HG03521 (cell line): Measurements from ENCODE around the gene MLF2.
A peak's percentile ranks its signal among the peaks of the same experiment; 100 is the strongest.
"Not testable (repeated sequence)": the region's sequence is repeated elsewhere in the genome, so short reads cannot be mapped to it uniquely, and the experiment has no call there.

Source experiments
- ATAC-seq: cut with Tn5 transposase; IDR thresholded peaks from one replicate; pipeline ENCODE4 v1.9.1; 2021; ENCODE audit warnings: mild to moderate bottlenecking, moderate library complexity; ENCODE audit not compliant: unreplicated experiment

MLF2 gene

GRCh38 chr12:6765634-6766581 lies 13.0 kb upstream of the MLF2 start, which contains the start of gene PTMS:
Gene PTMS, plus strand, starts transcription at chr12:6766363. Its CDS starts 343 bp downstream, at chr12:6766706.
- peak; percentile 12 for ATAC-seq

DNA sequence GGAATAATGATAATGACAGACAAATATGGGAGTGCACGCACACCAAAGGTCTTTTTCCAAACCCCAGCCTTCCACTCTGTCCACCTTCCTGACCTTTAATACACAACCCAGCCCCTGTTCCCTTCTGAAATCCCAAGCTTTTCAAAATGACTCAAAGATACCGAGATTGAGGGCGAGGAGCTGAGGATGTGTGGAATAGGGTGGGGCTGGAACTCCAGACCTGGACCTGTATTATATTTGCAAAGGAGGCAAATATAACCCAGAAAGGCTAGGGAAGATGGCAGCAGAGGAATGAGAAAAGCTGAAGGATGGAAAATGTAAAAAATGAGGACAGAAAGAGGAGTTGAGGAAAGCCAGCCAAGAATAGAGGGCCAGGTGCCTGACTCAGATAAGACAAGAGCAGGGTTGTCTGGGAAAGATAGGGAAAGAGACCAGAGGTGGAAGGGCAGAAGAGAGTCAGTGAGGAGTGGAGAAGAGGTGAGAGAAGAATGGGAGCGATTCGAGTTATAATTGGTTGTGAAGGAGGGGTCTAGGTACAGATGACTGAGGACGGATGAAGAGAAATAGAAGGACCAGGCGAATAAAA lies 12.2 kb upstream of the MLF2 start:
- no peak for ATAC-seq

DNA sequence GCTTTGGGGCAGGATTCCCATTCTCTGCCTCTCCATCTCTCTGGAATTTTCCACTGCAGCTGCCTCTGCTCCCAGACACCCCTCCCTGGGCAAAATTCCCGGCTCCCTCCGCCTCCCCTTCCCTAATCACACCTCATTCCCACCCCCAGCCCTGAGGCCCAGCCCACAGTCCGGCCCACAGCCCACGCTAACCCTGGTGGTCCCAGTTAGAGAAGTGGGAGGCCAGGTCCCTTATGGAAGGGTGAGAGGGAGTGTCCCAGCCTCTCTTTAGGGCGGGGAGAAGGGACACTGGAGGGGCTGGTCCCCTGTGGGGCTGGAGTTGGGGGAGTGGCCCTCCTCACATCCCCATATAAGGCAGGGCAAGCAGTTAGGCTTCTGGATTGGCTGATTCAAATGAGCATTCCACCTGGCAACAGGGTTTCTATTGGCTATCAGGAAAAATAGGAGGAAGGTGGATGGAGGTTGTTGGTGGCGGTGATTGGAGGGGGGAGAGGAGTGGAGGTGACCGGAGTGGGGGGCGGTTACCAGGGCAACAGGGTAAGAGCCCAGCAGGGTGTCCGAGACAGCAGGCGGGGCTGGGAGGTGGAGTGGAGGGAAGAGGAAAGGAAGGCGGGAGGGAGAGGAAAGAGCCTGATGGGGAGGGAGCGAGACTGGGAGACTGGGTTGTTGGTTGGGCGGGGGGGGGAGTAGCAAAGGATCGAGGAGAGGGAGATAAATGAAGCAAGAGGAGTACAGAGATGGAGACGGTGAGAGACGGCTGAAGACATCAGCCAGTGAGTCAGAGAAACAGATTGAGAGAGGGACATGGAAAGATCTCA lies 11.3 kb upstream of the MLF2 start:
- ATAC-seq, result peak; percentile 74

DNA sequence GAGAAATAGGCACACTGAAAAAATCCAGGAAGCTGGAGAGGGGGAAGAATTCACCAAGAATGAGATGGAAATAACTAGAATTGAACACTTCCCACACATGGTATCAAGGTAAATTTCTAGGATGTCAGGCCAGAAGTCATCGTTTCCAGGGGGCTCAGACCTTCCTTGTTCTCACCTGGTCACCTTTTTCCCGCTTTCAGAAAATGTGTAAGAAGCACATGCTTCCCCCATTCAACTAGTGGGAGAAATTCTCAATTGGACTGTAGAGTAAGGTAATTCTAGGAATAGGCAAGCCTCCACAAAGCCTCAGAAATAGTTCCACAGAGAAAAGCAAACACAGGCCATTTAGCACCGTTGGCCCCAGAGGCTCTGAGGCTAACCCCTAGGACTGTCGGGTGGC lies 10.4 kb upstream of the MLF2 start:
- no peak for ATAC-seq

GRCh38 chr12:6759741-6760140 lies 6.8 kb upstream of the MLF2 start:
- ATAC-seq, result no peak

DNA sequence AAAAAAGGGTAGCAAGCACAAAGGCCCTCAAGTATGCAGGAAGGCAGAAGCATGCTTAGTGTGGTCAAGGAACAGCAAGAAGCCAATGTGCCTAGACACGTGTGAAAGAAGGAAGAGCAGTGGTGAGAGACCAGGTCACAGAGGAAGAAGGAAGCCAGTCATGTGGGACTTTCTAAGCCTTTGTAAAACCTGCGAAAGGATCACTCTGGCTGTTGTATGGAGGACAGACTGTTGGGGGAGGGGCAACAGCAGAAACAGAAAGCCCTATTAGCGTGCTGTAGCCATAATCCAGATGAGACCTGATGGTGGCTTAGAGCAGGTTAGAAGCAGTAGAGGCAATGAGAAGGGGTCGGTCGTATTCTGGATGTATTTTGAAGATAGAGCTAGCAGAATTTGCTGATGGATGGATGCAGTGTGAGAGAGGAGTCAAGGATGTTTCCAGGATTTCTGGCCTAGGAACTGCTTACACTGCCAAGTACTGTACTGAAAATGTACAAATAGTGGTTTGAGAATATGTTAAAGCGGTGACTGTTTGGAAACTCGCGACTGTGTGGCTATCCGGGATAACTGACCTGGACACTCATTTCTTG lies 5.7 kb upstream of the MLF2 start:
- ATAC-seq, result no peak

- no peak for ATAC-seq
Measured at GRCh38 chr12:6757028-6757690, 4.2 kb upstream of the MLF2 start.

DNA sequence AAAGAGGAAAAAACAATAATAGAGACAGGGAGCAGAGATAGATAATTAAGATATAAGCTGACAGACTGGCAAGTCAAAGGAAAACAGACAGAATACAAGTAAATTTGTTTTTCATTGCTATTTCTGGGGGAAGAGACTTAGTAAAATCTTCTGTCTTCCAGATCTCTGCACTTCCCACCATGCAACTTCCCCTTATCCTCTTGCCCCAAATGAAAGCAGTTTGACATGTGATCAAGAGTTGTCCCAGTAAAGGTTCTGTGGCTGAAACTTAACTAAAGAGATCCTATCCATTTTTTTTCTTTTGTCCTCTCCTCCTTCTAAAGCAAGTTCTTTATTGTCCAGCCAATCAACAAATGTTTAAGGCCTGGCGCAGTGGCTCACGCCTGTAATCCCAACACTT lies 1.5 kb upstream of the MLF2 start:
- ATAC-seq, result no peak

DNA sequence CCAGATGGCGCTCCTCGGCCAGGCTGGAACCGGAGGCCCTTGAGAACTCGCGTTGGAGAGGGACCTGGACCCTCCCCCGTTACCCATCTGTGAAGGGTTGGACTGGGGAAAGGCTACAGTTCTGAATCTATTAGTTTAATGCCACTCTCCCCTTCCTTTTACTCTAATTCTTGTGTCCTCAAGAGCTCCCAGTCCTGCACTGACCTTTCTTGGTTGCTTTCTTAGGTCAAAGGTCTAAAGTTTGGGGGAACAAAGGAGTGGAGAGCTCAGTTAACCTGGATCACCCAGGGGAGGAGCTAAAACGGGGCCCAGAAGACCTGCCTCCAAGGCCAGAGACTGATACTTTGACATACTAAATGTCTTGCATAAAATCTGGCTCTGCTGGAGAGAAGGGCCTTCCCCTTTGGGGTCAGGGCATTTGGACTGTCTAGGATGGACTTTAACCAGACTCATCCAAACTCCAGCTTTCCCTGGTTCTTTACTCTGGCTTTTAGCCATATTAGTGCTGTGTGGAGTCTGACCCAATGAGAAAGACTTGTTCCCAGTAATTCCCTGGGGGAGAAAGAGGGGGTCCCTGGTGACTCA lies 923 bp upstream of the MLF2 start:
- no peak for ATAC-seq

DNA sequence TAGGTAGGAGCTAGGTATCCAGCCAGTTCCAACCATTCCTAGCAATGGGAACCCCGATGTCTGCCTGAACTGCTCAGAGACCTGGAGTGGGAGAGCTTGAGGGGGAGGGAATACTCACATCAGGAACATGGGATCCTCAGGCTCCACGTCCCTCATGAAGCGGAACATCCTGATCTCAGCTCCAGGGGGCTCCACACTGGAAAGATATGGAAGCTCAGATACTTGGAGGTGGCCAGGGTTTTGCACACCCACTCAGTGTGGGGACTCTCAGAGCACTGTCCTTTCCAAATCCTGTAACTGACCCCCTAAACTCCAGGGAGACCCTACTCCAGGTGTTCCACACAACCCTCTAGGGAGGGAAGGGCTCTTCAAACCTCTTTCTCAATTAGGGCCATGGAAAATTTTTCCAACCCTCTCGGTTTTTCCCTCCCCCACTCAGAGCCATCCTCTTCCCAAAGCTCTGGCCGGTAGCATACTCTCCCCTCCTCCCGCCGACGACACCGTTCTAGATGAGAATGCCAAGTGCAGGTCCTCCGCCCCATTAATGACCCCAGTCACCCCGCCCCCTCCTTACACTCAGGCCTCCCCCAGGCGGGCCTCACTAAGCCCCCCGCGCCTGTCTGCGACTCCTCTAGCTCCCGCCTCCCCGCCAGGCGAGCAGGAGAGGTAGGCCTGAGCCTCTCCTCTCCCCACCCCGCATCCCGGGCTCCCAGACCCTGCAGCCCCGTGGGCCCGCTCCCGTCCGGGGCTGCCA lies 597 bp downstream of the MLF2 start:
- ATAC-seq, result no peak

- ATAC-seq, result no peak
Measured at GRCh38 chr12:6751767-6752166, 1.2 kb downstream of the MLF2 start.

DNA sequence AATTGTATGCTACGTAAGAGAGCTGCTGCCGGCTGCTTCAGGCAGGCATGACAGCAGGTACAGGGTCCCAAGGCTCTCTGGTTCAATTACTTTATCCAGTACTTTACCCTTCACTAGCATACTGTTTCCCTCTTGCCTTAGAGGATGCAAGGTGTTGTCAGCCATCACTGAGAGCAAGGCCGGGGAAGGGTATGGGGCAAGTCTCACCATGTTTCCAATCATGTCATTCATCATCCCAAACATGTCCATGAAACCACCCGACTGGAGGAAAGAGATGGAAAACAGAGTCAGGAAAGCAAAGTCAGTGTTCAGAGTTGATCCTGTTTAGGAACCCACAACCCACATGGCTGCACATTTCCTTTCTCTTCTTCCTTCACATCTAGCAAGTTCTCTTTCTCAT lies 2.4 kb downstream of the MLF2 start:
- no peak for ATAC-seq

DNA sequence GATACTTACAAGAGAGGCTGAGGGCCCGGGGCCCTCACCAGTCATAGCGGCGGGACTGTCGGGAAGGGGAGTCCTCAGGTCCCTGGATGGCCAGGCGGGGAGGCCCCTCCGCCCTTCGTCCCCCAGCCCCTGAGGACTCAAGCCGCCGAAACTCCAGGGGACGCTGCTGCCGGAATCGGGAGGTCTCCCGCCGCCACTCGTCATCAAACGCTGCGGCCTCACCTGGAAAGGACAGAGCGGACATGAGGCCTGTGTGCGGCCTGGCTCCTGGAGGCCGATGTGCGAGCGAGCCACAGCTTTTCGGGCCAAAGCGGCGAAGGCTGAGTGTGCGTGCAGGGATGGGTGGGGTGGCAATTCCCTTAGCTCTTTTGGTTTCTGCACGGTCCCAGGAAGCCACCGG lies 4.2 kb downstream of the MLF2 start:
- ATAC-seq, result no peak

DNA sequence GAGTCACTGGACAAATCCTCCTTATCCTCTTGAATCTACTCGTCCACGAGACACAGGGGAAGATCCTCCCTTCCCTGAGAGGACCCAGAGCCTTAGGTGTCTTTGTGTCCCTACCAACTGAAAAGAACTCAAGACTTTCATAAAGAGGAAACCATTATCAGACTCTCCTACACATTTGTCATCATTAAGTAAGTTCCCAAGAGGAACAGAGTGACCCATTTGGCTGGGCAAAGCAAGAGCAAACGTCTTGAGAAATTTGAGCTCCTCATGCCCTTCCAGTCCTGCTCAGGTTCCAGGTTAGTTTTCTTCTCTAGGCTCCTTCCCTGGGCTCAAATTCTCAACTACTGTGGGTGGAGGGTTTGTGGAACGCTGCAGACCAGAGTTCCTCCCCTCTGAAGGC lies 5.7 kb downstream of the MLF2 start:
- ATAC-seq, result no peak

DNA sequence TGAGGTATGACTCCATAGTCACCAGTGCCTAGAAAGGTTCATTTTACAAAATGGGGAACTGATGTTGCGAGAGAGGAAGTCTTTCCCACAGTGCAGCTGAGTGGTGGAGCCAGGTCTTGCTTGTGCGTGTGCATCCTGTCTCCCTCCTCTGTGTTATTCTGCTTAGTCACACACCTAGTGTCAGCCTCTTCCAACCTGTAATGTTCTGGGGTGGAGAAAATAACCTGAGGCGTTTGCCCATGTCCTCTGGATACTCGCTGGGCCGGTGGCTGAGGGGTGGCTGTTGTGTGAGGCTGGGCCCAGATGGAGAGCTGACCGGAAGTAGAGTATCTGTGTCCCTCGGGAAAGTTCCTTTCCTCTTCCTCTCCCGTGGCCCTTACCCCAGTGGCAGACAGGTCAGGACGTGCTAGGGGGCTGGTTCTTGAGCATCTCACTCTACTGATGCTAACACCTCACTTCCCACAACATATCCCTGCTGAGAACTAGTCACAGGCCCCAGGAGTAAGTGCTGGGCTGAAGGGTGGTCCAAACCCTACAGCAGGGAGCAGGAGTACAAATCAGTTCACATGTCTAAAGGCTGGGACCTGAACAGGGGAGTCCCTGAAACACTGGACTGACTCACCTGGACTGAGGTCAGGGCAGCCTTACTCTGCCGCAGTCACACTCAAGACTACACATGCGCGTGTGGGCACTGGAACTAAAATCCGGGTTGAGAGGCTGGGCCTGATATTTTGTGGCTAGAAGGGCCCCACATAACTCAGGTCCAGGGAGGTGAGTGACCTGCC lies 7.0 kb downstream of the MLF2 start:
- ATAC-seq, result no peak

DNA sequence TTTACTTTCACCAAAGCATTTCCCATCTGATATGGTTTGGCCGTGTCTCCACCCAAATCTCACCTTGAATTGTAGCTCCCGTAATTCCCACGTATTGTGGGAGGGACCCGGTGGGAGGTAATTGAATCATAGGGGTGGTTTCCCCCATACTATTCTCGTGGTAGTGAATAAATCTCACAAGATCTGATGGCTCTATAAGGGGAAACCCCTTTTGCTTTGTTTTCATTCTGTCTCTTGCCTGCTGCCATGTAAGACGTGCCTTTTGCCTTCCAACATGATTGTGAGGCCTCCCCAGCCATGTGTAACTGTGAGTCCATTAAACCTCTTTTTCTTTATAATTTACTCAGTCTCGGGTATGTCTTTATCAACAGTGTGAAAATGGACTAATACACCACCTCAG lies 9.6 kb downstream of the MLF2 start:
- not testable (repeated sequence) for ATAC-seq

DNA sequence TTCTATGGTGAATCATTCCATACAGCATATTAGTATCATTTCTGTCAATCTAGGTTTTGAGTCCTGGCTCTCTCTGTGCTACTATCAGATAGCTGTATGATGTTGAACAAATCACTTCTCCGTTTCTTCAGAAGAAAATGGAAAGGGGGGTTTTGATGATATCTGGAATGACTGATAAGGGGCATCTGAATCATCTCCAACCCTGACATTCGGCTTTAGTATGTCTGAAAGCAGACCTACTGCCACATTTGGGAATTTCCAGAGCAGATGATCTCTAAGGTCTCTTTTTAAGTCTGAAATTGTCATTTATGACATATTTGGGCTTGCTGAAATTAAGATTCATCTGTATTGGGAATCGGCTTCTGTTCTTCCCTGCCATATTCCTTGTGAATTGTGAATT lies 10.1 kb downstream of the MLF2 start:
- ATAC-seq, result no peak

DNA sequence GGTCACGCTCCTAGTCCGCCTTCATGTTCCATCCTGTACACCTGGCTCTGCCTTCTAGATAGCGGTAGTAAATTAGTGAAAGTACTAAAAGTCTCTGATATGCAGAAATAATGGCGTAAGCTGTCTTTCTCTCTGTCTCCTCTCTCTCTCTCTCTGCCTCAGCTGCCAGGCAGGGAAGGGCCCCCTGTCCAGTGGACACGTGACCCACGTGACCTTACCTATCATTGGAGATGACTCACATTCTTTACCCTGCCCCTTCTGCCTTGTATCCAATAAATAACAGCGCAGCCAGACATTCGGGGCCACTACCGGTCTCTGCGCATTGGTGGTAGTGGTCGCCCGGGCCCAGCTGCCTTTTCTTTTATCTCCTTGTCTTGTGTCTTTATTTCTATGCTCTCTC lies 10.9 kb downstream of the MLF2 start:
- ATAC-seq, result not testable (repeated sequence)

GRCh38 chr12:6736754-6737153 lies 16.2 kb downstream of the MLF2 start:
- no peak for ATAC-seq
